NCI-H2107 treated with DMSO at 0.1 percent for 48 hours (cell line): ENCODE measurements around the gene ERG.

Experiments used
- DNase-seq: peaks from one replicate; lab custom pipeline; 2025; ENCODE audit not compliant: unreplicated experiment; lab: John Stamatoyannopoulos, UW

The ERG gene

GRCh38 chr21:38396325-38396724 is 102.0 kb downstream of the ERG start:
- DNase-seq: no peak

- no peak for DNase-seq
These were observed 102.7 kb downstream of the ERG start for GRCh38 chr21:38395581-38395980.

- no peak for DNase-seq
These were observed 105.6 kb downstream of the ERG start for GRCh38 chr21:38392661-38393060.

GRCh38 chr21:38389896-38390295 is 108.4 kb downstream of the ERG start:
- no peak for DNase-seq

GRCh38 chr21:38389354-38389676 is 109.0 kb downstream of the ERG start:
- no peak for DNase-seq

GRCh38 chr21:38388647-38389353 is 109.5 kb downstream of the ERG start:
- DNase-seq: no peak

- no peak for DNase-seq
These were observed 110.1 kb downstream of the ERG start for GRCh38 chr21:38388203-38388602.

- DNase-seq: no peak
These were observed 111.3 kb downstream of the ERG start for GRCh38 chr21:38386967-38387366.

- DNase-seq: no peak
These were observed 112.7 kb downstream of the ERG start for GRCh38 chr21:38385427-38386175.

GRCh38 chr21:38384675-38385426 is 113.4 kb downstream of the ERG start:
- no peak for DNase-seq

- no peak for DNase-seq
These were observed 114.1 kb downstream of the ERG start for GRCh38 chr21:38384238-38384560.

- DNase-seq: no peak
These were observed 114.7 kb downstream of the ERG start for GRCh38 chr21:38383411-38384237.

- DNase-seq: no peak
These were observed 117.7 kb downstream of the ERG start for GRCh38 chr21:38380481-38381137.

- DNase-seq: no peak
These were observed 119.1 kb downstream of the ERG start for GRCh38 chr21:38379147-38379546.

GRCh38 chr21:38377165-38378088 is 120.8 kb downstream of the ERG start:
- no peak for DNase-seq

- DNase-seq: no peak
These were observed 121.6 kb downstream of the ERG start for GRCh38 chr21:38376693-38377092.

GRCh38 chr21:38376235-38376634 is 122.0 kb downstream of the ERG start:
- no peak for DNase-seq

GRCh38 chr21:38367646-38368045 is 130.6 kb downstream of the ERG start:
- DNase-seq: no peak

GRCh38 chr21:38365521-38365920 is 132.8 kb downstream of the ERG start:
- no peak for DNase-seq

GRCh38 chr21:38363693-38364092 is 134.6 kb downstream of the ERG start:
- no peak for DNase-seq
